HepG2 (cell line): ENCODE measurements around the gene LRRC42. TPM values are rescaled to one million over a fixed set of nuclear protein-coding genes. Genes with fewer than 3 reads are reported as not detected.

ENCODE experiments used
- AKAP8 ChIP-seq: sonication (generic); formaldehyde crosslinking; IDR thresholded peaks from 2 replicates; pipeline ENCODE4 v1.5.1; 2020; ENCODE audit warnings: mild to moderate bottlenecking, missing genetic modification reagents
- ERF ChIP-seq: IDR thresholded peaks from 2 replicates; pipeline ENCODE4 v1.6.1; 2018; ENCODE audit warnings: missing biosample characterization, missing genetic modification reagents
- HIVEP1 ChIP-seq: sonication (generic); formaldehyde crosslinking; IDR thresholded peaks from 2 replicates; pipeline ENCODE4 v1.4.0; 2020; ENCODE audit warnings: mild to moderate bottlenecking, missing genetic modification reagents
- HNRNPLL ChIP-seq: fragments of 200-400 bp; formaldehyde crosslinking; IDR thresholded peaks from 2 replicates; pipeline ENCODE4 v1.6.1; 2017; ENCODE audit warnings: mild to moderate bottlenecking, low read depth, low read length; ENCODE audit not compliant: poor library complexity, severe bottlenecking
- KLF16 ChIP-seq, 2 experiments: sonication (generic) in 1 of 2; formaldehyde crosslinking in 1 of 2; IDR thresholded peaks; 2 replicates each; pipeline versions ENCODE4 v1.6.1 to v1.8.0; 2016 to 2023; ENCODE audit warnings: missing genetic modification reagents in 2 of 2, missing compliant biosample characterization in 1 of 2
- MIXL1 ChIP-seq: IDR thresholded peaks from 2 replicates; pipeline ENCODE4 v1.6.1; 2016
- MYC ChIP-seq: sonication (generic); formaldehyde crosslinking; IDR thresholded peaks from 2 replicates; pipeline ENCODE4 v1.9.0; 2021; ENCODE audit warnings: missing genetic modification reagents, borderline replicate concordance
- MYNN ChIP-seq: sonication (generic); formaldehyde crosslinking; IDR thresholded peaks from 2 replicates; pipeline ENCODE4 v1.4.0; 2020; ENCODE audit warnings: mild to moderate bottlenecking, low read depth, missing genetic modification reagents
- PATZ1 ChIP-seq: sonication (generic); formaldehyde crosslinking; IDR thresholded peaks from 2 replicates; pipeline ENCODE4 v1.4.0; 2020; ENCODE audit warnings: missing genetic modification reagents
- SMARCC2 ChIP-seq: fragments of 450-650 bp; IDR thresholded peaks from 2 replicates; pipeline ENCODE4 v1.6.1; 2017; ENCODE audit warnings: antibody characterized with exemption, mild to moderate bottlenecking
- TARDBP ChIP-seq: sonication (generic); formaldehyde crosslinking; IDR thresholded peaks from 2 replicates; pipeline ENCODE4 v1.8.0; 2022; ENCODE audit warnings: mild to moderate bottlenecking, missing genetic modification reagents
- TCF7L2 ChIP-seq: IDR thresholded peaks from 2 replicates; pipeline ENCODE4 v1.6.1; 2011; ENCODE audit warnings: mild to moderate bottlenecking, low read depth, low read length, moderate library complexity
- ZBTB1 ChIP-seq: sonication (generic); formaldehyde crosslinking; IDR thresholded peaks from 2 replicates; pipeline ENCODE4 v1.4.0; 2020; ENCODE audit warnings: missing genetic modification reagents, borderline replicate concordance
- ZMYM2 ChIP-seq: sonication (generic); formaldehyde crosslinking; IDR thresholded peaks from 2 replicates; pipeline ENCODE4 v1.8.0; 2022; ENCODE audit warnings: mild to moderate bottlenecking, missing genetic modification reagents
- ZNF121 ChIP-seq: sonication (generic); formaldehyde crosslinking; IDR thresholded peaks from 2 replicates; pipeline ENCODE4 v1.5.0; 2020; ENCODE audit warnings: mild to moderate bottlenecking, missing genetic modification reagents
- ZNF3 ChIP-seq: IDR thresholded peaks from 2 replicates; pipeline ENCODE4 v1.7.0; 2017; ENCODE audit warnings: inconsistent platforms
- ZNF383 ChIP-seq: sonication (generic); formaldehyde crosslinking; IDR thresholded peaks from 2 replicates; pipeline ENCODE4 v1.4.0; 2020; ENCODE audit warnings: missing genetic modification reagents, mild to moderate bottlenecking, borderline replicate concordance
- ZNF451 ChIP-seq: sonication (generic); formaldehyde crosslinking; IDR thresholded peaks from 2 replicates; pipeline ENCODE4 v1.5.0; 2020; ENCODE audit warnings: mild to moderate bottlenecking, missing genetic modification reagents
- ZNF557 ChIP-seq: sonication (generic); formaldehyde crosslinking; IDR thresholded peaks from 2 replicates; pipeline ENCODE4 v1.4.0; 2020; ENCODE audit warnings: missing genetic modification reagents
- ZNF572 ChIP-seq: sonication (generic); formaldehyde crosslinking; IDR thresholded peaks from 2 replicates; pipeline ENCODE4 v1.5.1; 2020; ENCODE audit warnings: mild to moderate bottlenecking, missing genetic modification reagents
- ZNF615 ChIP-seq: sonication (generic); formaldehyde crosslinking; IDR thresholded peaks from 2 replicates; pipeline ENCODE4 v1.5.0; 2020; ENCODE audit warnings: mild to moderate bottlenecking, missing genetic modification reagents, borderline replicate concordance
- ZSCAN12 ChIP-seq: sonication (generic); formaldehyde crosslinking; IDR thresholded peaks from 2 replicates; pipeline ENCODE4 v1.9.0; 2021; ENCODE audit warnings: mild to moderate bottlenecking, missing genetic modification reagents
- ZSCAN20 ChIP-seq: sonication (generic); formaldehyde crosslinking; IDR thresholded peaks from 2 replicates; pipeline ENCODE4 v1.4.0; 2020; ENCODE audit warnings: missing genetic modification reagents, mild to moderate bottlenecking, borderline replicate concordance
- polyA plus RNA-seq, 8 experiments: library from polyadenylated mRNA; depleted of rRNA in 3 of 8; stranded (reverse) in 7 of 8; unstranded in 1 of 8; fragments of >200 nt; fragmentation: Illumina TruSeq in 4 of 8; extraction: Trizol in 4 of 8; gene quantifications; 2 replicates each; pipeline versions ENCODE4 v1.2.1 to v1.2.3, GENCODE V29; 2011 to 2016; ENCODE audit warnings: low read depth in 4 of 8, missing spikeins in 1 of 8, mixed read lengths in 1 of 8; ENCODE audit not compliant: insufficient read depth in 1 of 8
- total RNA-seq, 5 experiments: library from RNA; depleted of rRNA; stranded (reverse); fragments of >200 nt; fragmentation: Illumina TruSeq; extraction: Trizol; gene quantifications; 2 replicates each; pipeline ENCODE4 v1.2.3, GENCODE V29; 2016; ENCODE audit warnings: low read depth in 1 of 5
- TF ChIP-seq, protein P1 (sequence below): sonication (generic); formaldehyde crosslinking; IDR thresholded peaks from 2 replicates; pipeline ENCODE4 v1.5.1; 2020; ENCODE audit warnings: missing genetic modification reagents, mild to moderate bottlenecking, borderline replicate concordance
- TF ChIP-seq, protein P2 (sequence below): sonication (generic); formaldehyde crosslinking; IDR thresholded peaks from 2 replicates; pipeline ENCODE4 v1.5.0; 2020; ENCODE audit warnings: missing genetic modification reagents, mild to moderate bottlenecking, borderline replicate concordance
- TF ChIP-seq, protein P3 (sequence below): sonication (generic); formaldehyde crosslinking; IDR thresholded peaks from 2 replicates; pipeline ENCODE4 v1.5.1; 2020; ENCODE audit warnings: missing genetic modification reagents, mild to moderate bottlenecking, borderline replicate concordance

LRRC42 gene
- total and polyA plus RNA-seq, 2 of the 13 experiments (the other 11 are each of a cell fraction or from before 2014, with no cell fraction given), result 30.6 to 43.6 TPM

DNA sequence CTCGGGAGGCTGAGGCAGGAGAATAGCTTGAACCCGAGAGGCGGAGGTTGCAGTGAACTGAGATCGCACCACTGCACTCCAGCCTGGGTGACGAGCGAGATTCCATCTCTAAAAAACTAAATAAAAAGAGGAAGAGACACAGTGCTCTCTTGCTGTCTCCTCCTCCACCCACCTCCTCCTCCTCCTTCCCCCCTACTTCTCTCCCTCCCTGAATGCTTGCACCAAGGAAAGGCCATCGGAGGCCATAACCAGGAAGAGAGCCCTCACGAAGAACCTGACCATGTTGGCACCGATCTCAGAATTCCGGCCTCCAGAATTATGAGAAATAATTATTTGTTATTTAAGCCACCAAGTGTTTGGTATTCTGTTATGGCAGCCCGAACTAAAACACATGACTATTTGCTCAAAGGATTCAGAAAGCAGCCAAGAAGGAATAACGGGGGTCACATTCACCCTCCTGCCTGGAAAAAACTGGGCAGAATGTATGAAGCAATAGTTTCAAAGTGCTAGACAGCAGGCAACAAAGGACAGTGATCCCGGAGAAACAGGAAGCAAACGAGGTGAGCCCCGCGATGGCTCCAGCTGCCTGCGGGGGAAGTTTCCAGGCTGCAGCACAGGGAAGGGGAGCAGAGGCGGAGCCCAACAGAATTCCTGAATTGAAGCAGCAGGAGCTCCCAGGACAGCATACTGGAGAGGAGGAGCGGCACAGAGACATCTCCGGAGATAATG is 36.0 kb downstream of the LRRC42 start (continued):
- 0 out of 2 replicates have a peak, but pooled peaks have one; percentile 29 for TF ChIP-seq ERF
- no peak for TF ChIP-seq HNRNPLL
- no peak for TF ChIP-seq ZBTB1 (CRISPR knock-in tag)
- TF ChIP-seq ZSCAN20 (CRISPR knock-in tag), result no peak
- 0 out of 2 replicates have a peak, but pooled peaks have one; percentile 45 for TF ChIP-seq ZNF451 (CRISPR knock-in tag)
- TF ChIP-seq TARDBP, result peak; percentile 72
- no peak for TF ChIP-seq HIVEP1
- peak; percentile 74 for TF ChIP-seq PATZ1 (CRISPR knock-in tag)
- TF ChIP-seq ZNF615 (CRISPR knock-in tag), result 0 out of 2 replicates have a peak, but pooled peaks have one; percentile 80
- no peak for TF ChIP-seq ZNF383 (CRISPR knock-in tag)
- TF ChIP-seq, protein P1, sequence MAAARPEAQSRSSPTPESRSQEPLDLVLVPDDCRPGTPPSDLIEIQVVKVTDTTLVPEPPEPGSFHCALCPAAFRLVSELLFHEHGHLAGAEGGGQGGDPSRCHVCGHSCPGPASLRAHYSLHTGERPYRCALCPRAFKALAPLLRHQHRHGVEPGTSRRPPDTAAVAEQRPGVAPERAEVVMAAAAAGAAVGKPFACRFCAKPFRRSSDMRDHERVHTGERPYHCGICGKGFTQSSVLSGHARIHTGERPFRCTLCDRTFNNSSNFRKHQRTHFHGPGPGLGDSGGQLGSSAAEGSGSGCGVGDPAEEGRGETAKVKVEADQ (CRISPR knock-in tag), result no peak
- no peak for TF ChIP-seq TCF7L2
- no peak for TF ChIP-seq ZSCAN12 (CRISPR knock-in tag)
- TF ChIP-seq KLF16 (CRISPR knock-in tag; IDR thresholded peaks at IDR 0.05), result no peak
- TF ChIP-seq SMARCC2, result no peak
- no peak for TF ChIP-seq MYNN (CRISPR knock-in tag)
- TF ChIP-seq MIXL1 (CRISPR knock-in tag), result peak; percentile 43; the same call in 1 of the 2 replicates
- TF ChIP-seq, protein P2, sequence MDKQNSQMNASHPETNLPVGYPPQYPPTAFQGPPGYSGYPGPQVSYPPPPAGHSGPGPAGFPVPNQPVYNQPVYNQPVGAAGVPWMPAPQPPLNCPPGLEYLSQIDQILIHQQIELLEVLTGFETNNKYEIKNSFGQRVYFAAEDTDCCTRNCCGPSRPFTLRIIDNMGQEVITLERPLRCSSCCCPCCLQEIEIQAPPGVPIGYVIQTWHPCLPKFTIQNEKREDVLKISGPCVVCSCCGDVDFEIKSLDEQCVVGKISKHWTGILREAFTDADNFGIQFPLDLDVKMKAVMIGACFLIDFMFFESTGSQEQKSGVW (CRISPR knock-in tag), result no peak
- TF ChIP-seq MYC (CRISPR knock-in tag), result peak; percentile 24; the same call in 1 of the 2 replicates
- no peak for TF ChIP-seq ZNF3
- no peak for TF ChIP-seq AKAP8
- TF ChIP-seq, protein P3, sequence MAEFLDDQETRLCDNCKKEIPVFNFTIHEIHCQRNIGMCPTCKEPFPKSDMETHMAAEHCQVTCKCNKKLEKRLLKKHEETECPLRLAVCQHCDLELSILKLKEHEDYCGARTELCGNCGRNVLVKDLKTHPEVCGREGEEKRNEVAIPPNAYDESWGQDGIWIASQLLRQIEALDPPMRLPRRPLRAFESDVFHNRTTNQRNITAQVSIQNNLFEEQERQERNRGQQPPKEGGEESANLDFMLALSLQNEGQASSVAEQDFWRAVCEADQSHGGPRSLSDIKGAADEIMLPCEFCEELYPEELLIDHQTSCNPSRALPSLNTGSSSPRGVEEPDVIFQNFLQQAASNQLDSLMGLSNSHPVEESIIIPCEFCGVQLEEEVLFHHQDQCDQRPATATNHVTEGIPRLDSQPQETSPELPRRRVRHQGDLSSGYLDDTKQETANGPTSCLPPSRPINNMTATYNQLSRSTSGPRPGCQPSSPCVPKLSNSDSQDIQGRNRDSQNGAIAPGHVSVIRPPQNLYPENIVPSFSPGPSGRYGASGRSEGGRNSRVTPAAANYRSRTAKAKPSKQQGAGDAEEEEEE (CRISPR knock-in tag), result no peak
- TF ChIP-seq ZNF121 (CRISPR knock-in tag), result no peak
- TF ChIP-seq ZMYM2, result no peak
- no peak for TF ChIP-seq ZNF557
- TF ChIP-seq ZNF572 (CRISPR knock-in tag), result no peak
